Activated CD4-positive, alpha-beta T cell treated with anti-CD3 and anti-CD28 coated beads, Interleukin-2, amount 10 ng/mL, durations not matched to agents 7 days and 5 days (primary cell): ENCODE results near the gene IKZF1. TPM values are rescaled to one million over a fixed set of nuclear protein-coding genes. Genes with fewer than 3 reads are reported as not detected.

Source experiments
- CTCF ChIA-PET: fragments of 350-600 bp; sonication (Branson Sonifier 250); formaldehyde crosslinking; loops from one replicate; lab custom pipeline; 2021; ENCODE audit warnings: antibody characterized with exemption; lab: Charles Lee
- POLR2A ChIA-PET: fragments of 350-600 bp; sonication (Branson Sonifier 250); formaldehyde crosslinking; loops from one replicate; lab custom pipeline; 2021; ENCODE audit warnings: antibody characterized with exemption; lab: Charles Lee
- DNase-seq: peaks from one replicate; pipeline ENCODE4 v3.0.0-alpha.2; 2020
- H3K27ac Mint-ChIP-seq: one replicate; pipeline ENCODE4 v1.8.0; 2021; ENCODE audit warnings: mild to moderate bottlenecking, moderate library complexity, mixed read lengths
- H3K27me3 Mint-ChIP-seq: one replicate; pipeline ENCODE4 v1.8.0; 2021; ENCODE audit warnings: mixed read lengths
- H3K36me3 Mint-ChIP-seq: one replicate; pipeline ENCODE4 v1.8.0; 2021; ENCODE audit warnings: low read depth, mixed read lengths
- H3K4me1 Mint-ChIP-seq: one replicate; pipeline ENCODE4 v1.8.0; 2021; ENCODE audit warnings: mixed read lengths
- H3K4me3 Mint-ChIP-seq: one replicate; pipeline ENCODE4 v1.8.0; 2021; ENCODE audit warnings: mild to moderate bottlenecking, moderate library complexity, mixed read lengths
- H3K9me3 Mint-ChIP-seq: one replicate; pipeline ENCODE4 v1.8.0; 2021; ENCODE audit warnings: mixed read lengths
- total RNA-seq, 2 experiments: library from RNA; stranded (reverse); gene quantifications; one replicate each; pipeline ENCODE4 v1.2.3, GENCODE V29; 2021

The IKZF1 gene
- total RNA-seq, 2 experiments from 2014 or later = 379 to 406 TPM

GRCh38 chr7:50270531-50271018, 33.9 kb upstream of the IKZF1 start:
- H3K27me3 Mint-ChIP-seq = no peaks in the 10 kb centered on the region
- no peak for DNase-seq
- CTCF ChIA-PET = interaction anchor here (0.9 to 5.2 kb wide), 3 partner anchors 19 to 64 kb away, joined by 3 to 26 read pairs (median 3); no protein-coding TSS in a partner anchor
- peaks cover 9% of the 10 kb centered on the region for H3K9me3 Mint-ChIP-seq
- no peak overlapping the region for H3K4me3 Mint-ChIP-seq
- POLR2A ChIA-PET = no interaction called here
- H3K27ac Mint-ChIP-seq = peak overlapping the region; percentile 73
- peaks cover 83% of the 10 kb centered on the region for H3K4me1 Mint-ChIP-seq
- H3K36me3 Mint-ChIP-seq = peaks cover 19% of the 10 kb centered on the region

- ChIA-PET POLR2A (no interaction called here), CTCF (interaction anchor here (0.9 to 4.4 kb wide), 11 partner anchors 9 to 86 kb away, joined by 3 to 18 read pairs (median 4); partner anchors contain the start of gene IKZF1)
- peaks cover 19% of the 10 kb centered on the region for H3K36me3 Mint-ChIP-seq
- H3K27ac Mint-ChIP-seq = no peak overlapping the region
- H3K27me3 Mint-ChIP-seq = no peaks in the 10 kb centered on the region
- peaks cover 9% of the 10 kb centered on the region for H3K9me3 Mint-ChIP-seq
- no peak overlapping the region for H3K4me3 Mint-ChIP-seq
- H3K4me1 Mint-ChIP-seq = peaks cover 62% of the 10 kb centered on the region
- DNase-seq = no peak
Observed at GRCh38 chr7:50272808-50273207, 31.7 kb upstream of the IKZF1 start.

DNA sequence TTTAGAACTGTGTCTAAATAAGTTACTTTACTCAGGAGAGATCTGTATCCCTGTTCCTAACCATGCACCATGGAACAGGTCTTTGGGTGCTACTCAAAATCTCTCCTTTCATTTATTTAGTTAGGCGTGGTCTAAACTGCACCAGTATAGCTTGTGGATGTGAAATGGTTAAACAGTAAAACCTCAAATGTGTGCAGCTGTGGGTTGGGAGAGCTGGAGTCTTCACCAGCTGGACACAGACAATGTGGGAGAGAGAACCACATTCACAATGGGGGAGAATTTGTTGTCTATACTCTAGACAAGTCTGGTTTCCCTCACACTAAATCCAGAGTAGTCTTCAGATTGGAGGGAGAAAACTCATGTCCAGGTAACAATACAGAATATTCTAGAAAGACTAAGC, 31.2 kb upstream of the IKZF1 start:
- H3K27ac Mint-ChIP-seq = no peak overlapping the region
- POLR2A ChIA-PET = no interaction called here
- H3K4me3 Mint-ChIP-seq = no peak overlapping the region
- CTCF ChIA-PET = interaction anchor here (0.7 to 4.4 kb wide), 11 partner anchors 9 to 86 kb away, joined by 3 to 18 read pairs (median 3); partner anchors contain the start of gene IKZF1
- peaks cover 17% of the 10 kb centered on the region for H3K36me3 Mint-ChIP-seq
- peaks cover 57% of the 10 kb centered on the region for H3K4me1 Mint-ChIP-seq
- DNase-seq = no peak
- H3K9me3 Mint-ChIP-seq = peaks cover 9% of the 10 kb centered on the region
- no peaks in the 10 kb centered on the region for H3K27me3 Mint-ChIP-seq

DNA sequence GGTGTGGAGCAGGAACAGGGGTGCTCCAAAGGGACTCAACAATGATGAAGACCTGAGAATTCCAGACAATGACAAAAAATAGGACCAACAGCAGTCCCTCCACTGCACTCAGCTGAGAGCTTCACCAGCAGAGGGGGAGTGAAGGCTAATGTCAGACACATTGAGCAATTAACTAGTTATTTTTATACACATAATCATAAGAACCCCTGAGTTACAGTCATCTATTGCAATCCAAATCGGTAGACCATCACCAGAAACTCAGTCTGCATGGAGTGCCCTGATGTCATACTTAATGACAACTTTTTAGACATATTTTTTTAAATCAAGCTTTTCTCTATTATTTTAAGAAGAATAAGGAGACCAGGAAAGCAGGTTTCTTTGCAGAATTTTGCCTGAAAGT, 30.6 kb upstream of the IKZF1 start:
- Mint-ChIP-seq H3K9me3 (peaks cover 11% of the 10 kb centered on the region), H3K4me1 (peaks cover 51% of the 10 kb centered on the region), H3K4me3 (no peak overlapping the region), H3K36me3 (peaks cover 18% of the 10 kb centered on the region), H3K27ac (no peak overlapping the region), H3K27me3 (no peaks in the 10 kb centered on the region)
- CTCF ChIA-PET = interaction anchor here (0.7 to 4.4 kb wide), 16 partner anchors 8 to 130 kb away, joined by 3 to 18 read pairs (median 4); partner anchors contain the start of gene IKZF1
- POLR2A ChIA-PET = no interaction called here
- no peak for DNase-seq

- Mint-ChIP-seq H3K4me3 (no peak overlapping the region), H3K36me3 (peaks cover 23% of the 10 kb centered on the region), H3K27ac (no peak overlapping the region), H3K27me3 (no peaks in the 10 kb centered on the region), H3K9me3 (peaks cover 14% of the 10 kb centered on the region), H3K4me1 (peaks cover 46% of the 10 kb centered on the region)
- POLR2A ChIA-PET = interaction anchor here (0.7 kb wide), 1 partner anchor 67 kb away, joined by 3 read pairs; no protein-coding TSS in a partner anchor
- CTCF ChIA-PET = interaction anchor here (0.8 to 4.4 kb wide), 12 partner anchors 8 to 130 kb away, joined by 3 to 18 read pairs (median 4); partner anchors contain the start of gene IKZF1
- no peak for DNase-seq
Observed at GRCh38 chr7:50274361-50274760, 30.2 kb upstream of the IKZF1 start.

DNA sequence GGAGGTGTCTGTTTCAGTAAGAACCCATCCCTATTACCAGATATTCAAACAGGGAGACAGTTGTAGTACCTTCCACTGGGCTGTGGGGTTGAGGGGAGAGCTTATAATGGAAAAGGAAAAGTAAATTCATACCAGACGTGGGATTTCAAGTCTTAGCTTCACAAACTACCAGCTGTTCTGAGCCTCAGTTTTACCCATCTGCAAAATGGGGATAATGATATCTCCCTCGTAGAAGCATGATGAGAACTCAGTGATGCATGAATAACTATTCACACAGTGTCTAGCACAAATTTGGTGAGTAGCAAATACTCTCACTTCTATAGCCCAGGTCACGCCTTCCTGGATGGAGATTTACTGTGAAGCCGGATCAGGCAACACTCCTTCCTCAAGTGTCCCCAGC, 29.1 kb upstream of the IKZF1 start:
- ChIA-PET POLR2A (no interaction called here), CTCF (interaction anchor here (0.9 to 4.4 kb wide), 5 partner anchors 7 to 117 kb away, joined by 3 to 18 read pairs (median 4); no protein-coding TSS in a partner anchor)
- H3K4me3 Mint-ChIP-seq = no peak overlapping the region
- no peak for DNase-seq
- peaks cover 13% of the 10 kb centered on the region for H3K9me3 Mint-ChIP-seq
- H3K36me3 Mint-ChIP-seq = peaks cover 20% of the 10 kb centered on the region
- H3K27me3 Mint-ChIP-seq = no peaks in the 10 kb centered on the region
- peaks cover 36% of the 10 kb centered on the region for H3K4me1 Mint-ChIP-seq
- H3K27ac Mint-ChIP-seq = no peak overlapping the region

DNA sequence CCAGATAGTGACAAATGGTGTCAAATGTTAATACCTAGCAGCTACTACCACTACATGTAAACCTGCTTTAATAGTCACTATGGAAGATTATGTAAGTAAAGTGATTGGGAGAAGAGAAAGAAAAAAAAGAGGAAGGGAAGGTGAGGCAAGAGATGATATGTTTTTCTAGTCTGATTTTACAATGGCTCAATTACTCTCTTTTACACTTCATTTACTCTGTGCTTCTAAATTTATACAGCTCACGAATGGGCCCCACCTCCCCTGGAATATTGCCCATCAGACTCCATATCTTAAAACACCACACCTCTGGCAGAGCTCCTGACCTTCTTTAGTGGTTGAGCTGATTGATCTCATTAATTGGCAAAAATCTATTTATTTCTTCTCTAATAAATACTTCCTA, 28.0 kb upstream of the IKZF1 start:
- Mint-ChIP-seq H3K36me3 (peaks cover 16% of the 10 kb centered on the region), H3K4me1 (peaks cover 41% of the 10 kb centered on the region), H3K4me3 (no peak overlapping the region), H3K9me3 (peaks cover 12% of the 10 kb centered on the region), H3K27ac (no peak overlapping the region), H3K27me3 (no peaks in the 10 kb centered on the region)
- no peak for DNase-seq
- ChIA-PET POLR2A (interaction anchor here (0.6 to 0.7 kb wide), 2 partner anchors 9 to 76 kb away, joined by 3 to 5 read pairs; no protein-coding TSS in a partner anchor), CTCF (interaction anchor here (1.2 to 3.1 kb wide), 2 partner anchors 9 to 10 kb away, joined by 5 to 17 read pairs; no protein-coding TSS in a partner anchor)

DNA sequence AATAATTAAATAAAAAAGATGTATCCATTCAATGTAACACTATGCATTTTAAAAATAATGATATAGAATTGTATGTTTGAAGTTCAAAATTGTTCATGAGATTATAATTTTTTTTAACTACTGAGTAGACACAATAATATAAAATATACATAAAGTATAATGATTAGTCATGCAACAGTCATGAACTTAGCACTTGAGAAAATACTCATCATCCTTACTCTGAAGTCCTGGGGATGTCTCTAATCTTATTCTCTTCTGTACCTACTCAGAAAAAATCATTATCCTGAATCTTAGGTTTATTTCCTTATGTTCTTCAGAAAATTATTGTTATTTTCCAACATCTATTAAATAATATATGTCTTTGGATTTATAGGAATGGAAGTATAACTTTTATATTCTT, 26.4 kb upstream of the IKZF1 start:
- ChIA-PET POLR2A (no interaction called here), CTCF (interaction anchor here (3.1 kb wide), 1 partner anchor 11 kb away, joined by 17 read pairs; no protein-coding TSS in a partner anchor)
- Mint-ChIP-seq H3K36me3 (peaks cover 10% of the 10 kb centered on the region), H3K27me3 (no peaks in the 10 kb centered on the region), H3K4me3 (no peak overlapping the region), H3K9me3 (peaks cover 9% of the 10 kb centered on the region), H3K4me1 (peaks cover 45% of the 10 kb centered on the region), H3K27ac (no peak overlapping the region)
- DNase-seq = no peak

- Mint-ChIP-seq H3K27ac (peak overlapping the region; percentile 80), H3K9me3 (peaks cover 12% of the 10 kb centered on the region), H3K36me3 (peaks cover 12% of the 10 kb centered on the region), H3K27me3 (peaks cover 2% of the 10 kb centered on the region), H3K4me1 (peaks cover 45% of the 10 kb centered on the region), H3K4me3 (peak overlapping the region; percentile 30)
- ChIA-PET CTCF (interaction anchor here (0.7 to 2.7 kb wide), 11 partner anchors 7 to 164 kb away, joined by 3 to 8 read pairs (median 4); no protein-coding TSS in a partner anchor), POLR2A (no interaction called here)
- DNase-seq = no peak
Observed at GRCh38 chr7:50281680-50282445, 22.7 kb upstream of the IKZF1 start.

DNA sequence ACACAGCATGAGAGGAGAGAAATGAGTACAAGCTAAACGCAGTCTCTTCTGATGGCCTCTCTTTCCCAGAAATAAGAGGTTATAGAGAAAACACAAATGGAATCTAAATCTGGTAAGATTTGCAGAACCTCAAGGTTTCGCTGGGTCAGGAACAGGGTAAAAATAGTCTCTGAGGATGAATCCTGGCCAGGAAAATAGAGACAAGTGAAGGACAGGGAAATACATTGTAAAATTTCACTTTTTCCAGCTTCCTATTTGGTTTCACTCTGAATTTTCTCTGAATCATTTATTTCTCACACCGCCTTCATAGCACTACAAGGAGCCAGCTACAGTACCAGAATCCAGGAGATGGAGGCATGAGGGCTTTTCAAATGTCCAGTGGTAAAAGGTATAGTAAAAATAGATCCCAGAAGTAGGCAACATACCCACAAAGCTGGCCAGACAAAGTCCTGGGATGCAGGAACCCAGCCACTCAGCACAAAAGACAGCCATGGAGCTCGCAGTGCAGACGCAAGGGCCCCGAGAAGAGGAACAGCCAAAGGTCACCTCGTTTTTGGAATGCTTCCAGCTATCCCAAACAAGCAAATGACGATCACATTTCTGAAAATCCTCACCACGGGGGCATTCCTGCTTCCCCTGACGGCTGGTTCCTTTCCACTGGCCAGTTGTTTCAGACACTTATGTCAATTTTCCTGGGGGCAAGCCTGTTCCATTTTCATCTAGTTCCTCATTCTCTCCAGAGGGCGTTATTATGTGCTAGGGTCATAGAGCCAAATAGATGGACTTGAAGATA, 21.5 kb upstream of the IKZF1 start:
- DNase-seq = no peak
- H3K27ac Mint-ChIP-seq = no peak overlapping the region
- H3K4me1 Mint-ChIP-seq = peaks cover 48% of the 10 kb centered on the region
- H3K27me3 Mint-ChIP-seq = peaks cover 2% of the 10 kb centered on the region
- peaks cover 12% of the 10 kb centered on the region for H3K36me3 Mint-ChIP-seq
- no peak overlapping the region for H3K4me3 Mint-ChIP-seq
- ChIA-PET POLR2A (no interaction called here), CTCF (interaction anchor here (0.5 to 2.5 kb wide), 12 partner anchors 8 to 165 kb away, joined by 3 to 7 read pairs (median 4); no protein-coding TSS in a partner anchor)
- H3K9me3 Mint-ChIP-seq = peaks cover 12% of the 10 kb centered on the region

DNA sequence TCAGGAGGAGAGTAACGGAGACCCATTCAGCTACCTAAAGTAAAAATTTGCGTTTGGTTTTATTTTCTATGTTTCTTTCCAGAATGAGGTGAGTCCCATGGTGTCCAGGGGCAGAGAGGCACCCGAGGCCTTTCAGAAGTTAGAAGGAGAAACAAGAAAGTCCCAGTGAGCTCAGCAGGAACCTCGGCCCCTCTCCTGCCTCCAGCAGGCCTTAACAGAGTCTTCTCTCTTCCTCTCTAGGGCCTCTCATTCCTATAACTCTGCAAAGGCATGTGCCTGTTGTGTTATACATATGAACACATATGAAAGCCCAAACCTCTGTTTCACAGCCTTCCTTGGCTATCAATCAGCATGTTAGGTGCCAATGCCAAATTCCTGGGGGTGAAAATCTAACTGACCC, 20.8 kb upstream of the IKZF1 start:
- Mint-ChIP-seq H3K4me1 (peaks cover 48% of the 10 kb centered on the region), H3K27ac (no peak overlapping the region), H3K36me3 (peaks cover 11% of the 10 kb centered on the region), H3K9me3 (peaks cover 11% of the 10 kb centered on the region), H3K4me3 (no peak overlapping the region), H3K27me3 (peaks cover 2% of the 10 kb centered on the region)
- DNase-seq = no peak
- ChIA-PET CTCF (interaction anchor here (0.9 to 2.5 kb wide), 5 partner anchors 8 to 57 kb away, joined by 3 to 6 read pairs (median 5); no protein-coding TSS in a partner anchor), POLR2A (no interaction called here)

DNA sequence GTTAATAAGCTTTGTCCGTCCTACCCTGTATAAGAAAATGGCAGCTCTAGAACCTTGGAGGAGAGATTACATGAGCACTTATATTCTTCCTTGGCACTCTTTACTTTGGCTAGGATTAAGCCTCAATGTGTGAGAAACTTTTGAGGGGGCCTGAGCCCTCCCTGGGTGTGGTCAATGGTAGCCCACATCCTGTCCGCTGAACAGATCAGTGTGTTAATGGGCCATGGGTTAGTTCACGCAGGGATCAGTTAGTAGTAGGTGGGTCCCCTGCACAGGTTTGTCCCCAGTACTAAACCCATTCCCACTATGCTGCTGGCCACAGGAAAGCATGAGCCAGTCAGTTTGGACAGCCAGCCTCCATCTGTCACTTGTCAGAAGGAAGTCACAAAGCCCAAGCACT, 20.2 kb upstream of the IKZF1 start:
- Mint-ChIP-seq H3K9me3 (peaks cover 7% of the 10 kb centered on the region), H3K4me3 (no peak overlapping the region), H3K27me3 (peaks cover 2% of the 10 kb centered on the region), H3K4me1 (peaks cover 48% of the 10 kb centered on the region), H3K36me3 (peaks cover 6% of the 10 kb centered on the region), H3K27ac (no peak overlapping the region)
- POLR2A ChIA-PET = no interaction called here
- DNase-seq = no peak
- CTCF ChIA-PET = interaction anchor here (1.1 to 2.5 kb wide), 2 partner anchors 55 to 58 kb away, joined by 3 to 6 read pairs; no protein-coding TSS in a partner anchor
